GM04503 (cell line): ENCODE measurements around the gene SARDH.

Source experiments
- DNase-seq: peaks from one replicate; pipeline ENCODE4 v3.0.0-alpha.2; 2012; ENCODE audit warnings: low read depth

The SARDH gene

GRCh38 chr9:133701981-133702797 is 36.0 kb downstream of the SARDH start:
- no peak for DNase-seq

- DNase-seq, result no peak
Observed at GRCh38 chr9:133701321-133701980, 36.7 kb downstream of the SARDH start.

- DNase-seq, result no peak
Observed at GRCh38 chr9:133700819-133701320, 37.3 kb downstream of the SARDH start.

GRCh38 chr9:133699546-133699945 is 38.6 kb downstream of the SARDH start:
- no peak for DNase-seq

GRCh38 chr9:133696071-133696472 is 42.1 kb downstream of the SARDH start:
- no peak for DNase-seq

GRCh38 chr9:133694686-133695085 is 43.5 kb downstream of the SARDH start:
- DNase-seq, result no peak

GRCh38 chr9:133693703-133694529 is 44.2 kb downstream of the SARDH start:
- no peak for DNase-seq

- DNase-seq, result no peak
Observed at GRCh38 chr9:133693116-133693515, 45.0 kb downstream of the SARDH start.

- no peak for DNase-seq
Observed at GRCh38 chr9:133692364-133692985, 45.7 kb downstream of the SARDH start.

GRCh38 chr9:133691626-133692363 is 46.4 kb downstream of the SARDH start:
- DNase-seq, result no peak

GRCh38 chr9:133691191-133691590 is 47.0 kb downstream of the SARDH start:
- no peak for DNase-seq

GRCh38 chr9:133690081-133690561 is 48.0 kb downstream of the SARDH start:
- no peak for DNase-seq

GRCh38 chr9:133689151-133689763 is 48.9 kb downstream of the SARDH start:
- no peak for DNase-seq

- DNase-seq, result no peak
Observed at GRCh38 chr9:133687856-133688761, 50.0 kb downstream of the SARDH start.

GRCh38 chr9:133686642-133687575 is 51.2 kb downstream of the SARDH start:
- no peak for DNase-seq

GRCh38 chr9:133685653-133686609 is 52.2 kb downstream of the SARDH start:
- DNase-seq, result no peak

GRCh38 chr9:133684936-133685361 is 53.2 kb downstream of the SARDH start:
- DNase-seq, result no peak
